Measurements from ENCODE around the gene TCF4. TPM values are rescaled to one million over a fixed set of nuclear protein-coding genes. Genes with fewer than 3 reads are reported as not detected.

TCF4 gene
- total and polyA plus RNA-seq, 4 donors = 4.3 to 15.3 (median 11.5) TPM

DNA sequence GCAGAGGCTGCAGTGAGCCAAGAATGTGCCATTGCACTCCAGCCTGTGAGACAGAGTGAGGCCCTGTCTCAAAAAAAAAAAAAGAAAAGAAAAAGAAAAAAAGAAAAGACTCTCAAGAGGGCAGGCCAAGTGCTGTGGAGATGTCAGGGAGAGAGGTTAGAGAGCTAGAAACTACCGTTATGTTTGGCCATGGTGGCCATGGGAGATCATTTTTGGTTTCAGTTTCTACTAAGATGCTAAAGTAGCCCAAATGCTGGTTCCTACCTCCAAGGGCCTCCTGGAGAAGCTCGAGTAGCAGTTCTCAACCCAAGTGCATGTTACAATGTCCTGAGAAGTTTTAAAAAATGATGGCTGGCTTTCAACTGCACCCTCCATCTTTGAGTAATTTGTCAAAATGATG lies 47.4 kb upstream of the TCF4 start (continued):
- TF ChIP-seq, protein P1, sequence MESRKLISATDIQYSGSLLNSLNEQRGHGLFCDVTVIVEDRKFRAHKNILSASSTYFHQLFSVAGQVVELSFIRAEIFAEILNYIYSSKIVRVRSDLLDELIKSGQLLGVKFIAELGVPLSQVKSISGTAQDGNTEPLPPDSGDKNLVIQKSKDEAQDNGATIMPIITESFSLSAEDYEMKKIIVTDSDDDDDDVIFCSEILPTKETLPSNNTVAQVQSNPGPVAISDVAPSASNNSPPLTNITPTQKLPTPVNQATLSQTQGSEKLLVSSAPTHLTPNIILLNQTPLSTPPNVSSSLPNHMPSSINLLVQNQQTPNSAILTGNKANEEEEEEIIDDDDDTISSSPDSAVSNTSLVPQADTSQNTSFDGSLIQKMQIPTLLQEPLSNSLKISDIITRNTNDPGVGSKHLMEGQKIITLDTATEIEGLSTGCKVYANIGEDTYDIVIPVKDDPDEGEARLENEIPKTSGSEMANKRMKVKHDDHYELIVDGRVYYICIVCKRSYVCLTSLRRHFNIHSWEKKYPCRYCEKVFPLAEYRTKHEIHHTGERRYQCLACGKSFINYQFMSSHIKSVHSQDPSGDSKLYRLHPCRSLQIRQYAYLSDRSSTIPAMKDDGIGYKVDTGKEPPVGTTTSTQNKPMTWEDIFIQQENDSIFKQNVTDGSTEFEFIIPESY (IDR thresholded peaks at IDR 0.05) = no peak

DNA sequence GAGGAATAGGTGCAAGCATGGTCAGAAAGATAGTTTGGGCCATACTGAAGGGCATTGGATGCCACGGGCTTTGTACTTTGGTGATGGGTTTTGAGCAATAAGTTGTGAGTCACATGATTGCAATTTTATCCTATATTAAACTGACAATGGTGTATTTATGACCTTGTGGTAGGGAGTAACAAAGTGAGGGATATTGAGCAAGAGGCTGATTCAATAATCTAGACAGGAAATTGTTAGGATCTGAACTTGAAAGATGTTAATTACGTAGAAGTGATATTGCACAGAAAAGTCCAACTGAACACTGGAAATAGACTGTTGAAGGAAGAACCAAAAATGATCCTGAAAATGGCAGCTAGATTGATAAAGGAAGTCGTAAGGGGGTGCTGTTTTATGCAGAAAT lies 46.6 kb upstream of the TCF4 start:
- no peak overlapping the region for H3K4me3 ChIP-seq (ENCODE audit: low read depth in 1 of 3, low read length in 3 of 3)
- 73% methylated on average over 3 of the region's 3 CpGs for WGBS
- no peaks in the 10 kb centered on the region for H3K27me3 ChIP-seq (ENCODE audit: control insufficient read depth in 4 of 4, insufficient read depth in 4 of 4, low read length in 3 of 4)
- TF ChIP-seq HNF4A (conservative IDR thresholded peaks at IDR 0.05) (no peak), NR2F2 (IDR thresholded peaks at IDR 0.05) (no peak), SP1 (IDR thresholded peaks at IDR 0.05) (no peak), HNF4G (IDR thresholded peaks at IDR 0.05) (no peak)
- no peaks in the 10 kb centered on the region for H3K36me3 ChIP-seq (ENCODE audit: control insufficient read depth in 4 of 4, insufficient read depth in 3 of 4, low read depth in 1 of 4, low read length in 3 of 4)
- no peak overlapping the region for H3K9ac ChIP-seq (ENCODE audit: low read depth in 1 of 2, low read length in 2 of 2)
- DNase-seq (ENCODE audit: low spot score) = no peak
- no peaks in the 10 kb centered on the region for H3K9me3 ChIP-seq (ENCODE audit: control insufficient read depth in 4 of 4, low read length in 3 of 4)
- no peak overlapping the region for H3K27ac ChIP-seq (ENCODE audit: low read depth in 1 of 2, low read length in 2 of 2)
- no peaks in the 10 kb centered on the region for H3K4me1 ChIP-seq (ENCODE audit: control insufficient read depth in 4 of 4, insufficient read depth in 4 of 4, low read length in 3 of 4)

DNA sequence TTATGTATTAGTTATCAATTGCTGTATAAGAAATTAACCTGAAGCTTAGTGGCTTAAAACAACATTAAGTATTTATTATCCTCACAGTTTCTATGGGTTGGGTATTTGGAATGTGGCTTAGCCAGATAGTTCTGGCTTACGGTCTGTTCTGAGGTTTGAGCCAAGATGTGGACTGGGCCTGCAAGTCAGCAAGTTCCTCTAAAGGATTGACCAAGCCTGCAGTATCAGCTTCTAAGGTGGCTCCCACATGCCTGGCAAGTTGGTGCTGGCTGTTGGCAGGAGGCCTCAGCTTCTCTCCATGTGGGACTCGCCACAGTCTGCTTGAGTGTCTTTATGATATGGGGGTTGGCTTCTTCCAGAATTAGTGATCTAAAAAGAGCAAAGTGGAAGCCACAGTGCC lies 45.0 kb upstream of the TCF4 start:
- WGBS = 95% methylated on average over 2 of the region's 2 CpGs
- H3K4me1 ChIP-seq (ENCODE audit: control insufficient read depth in 4 of 4, insufficient read depth in 4 of 4, low read length in 3 of 4) = no peaks in the 10 kb centered on the region
- no peak overlapping the region for H3K9ac ChIP-seq (ENCODE audit: low read depth in 1 of 2, low read length in 2 of 2)
- DNase-seq (ENCODE audit: low spot score) = no peak
- H3K36me3 ChIP-seq (ENCODE audit: control insufficient read depth in 4 of 4, insufficient read depth in 3 of 4, low read depth in 1 of 4, low read length in 3 of 4) = no peaks in the 10 kb centered on the region
- no peak overlapping the region for H3K27ac ChIP-seq (ENCODE audit: low read depth in 1 of 2, low read length in 2 of 2)
- H3K27me3 ChIP-seq (ENCODE audit: control insufficient read depth in 4 of 4, insufficient read depth in 4 of 4, low read length in 3 of 4) = no peaks in the 10 kb centered on the region
- no peaks in the 10 kb centered on the region for H3K9me3 ChIP-seq (ENCODE audit: control insufficient read depth in 4 of 4, low read length in 3 of 4)
- H3K4me3 ChIP-seq (ENCODE audit: low read depth in 1 of 3, low read length in 3 of 3) = no peak overlapping the region
- TF ChIP-seq, protein P2, sequence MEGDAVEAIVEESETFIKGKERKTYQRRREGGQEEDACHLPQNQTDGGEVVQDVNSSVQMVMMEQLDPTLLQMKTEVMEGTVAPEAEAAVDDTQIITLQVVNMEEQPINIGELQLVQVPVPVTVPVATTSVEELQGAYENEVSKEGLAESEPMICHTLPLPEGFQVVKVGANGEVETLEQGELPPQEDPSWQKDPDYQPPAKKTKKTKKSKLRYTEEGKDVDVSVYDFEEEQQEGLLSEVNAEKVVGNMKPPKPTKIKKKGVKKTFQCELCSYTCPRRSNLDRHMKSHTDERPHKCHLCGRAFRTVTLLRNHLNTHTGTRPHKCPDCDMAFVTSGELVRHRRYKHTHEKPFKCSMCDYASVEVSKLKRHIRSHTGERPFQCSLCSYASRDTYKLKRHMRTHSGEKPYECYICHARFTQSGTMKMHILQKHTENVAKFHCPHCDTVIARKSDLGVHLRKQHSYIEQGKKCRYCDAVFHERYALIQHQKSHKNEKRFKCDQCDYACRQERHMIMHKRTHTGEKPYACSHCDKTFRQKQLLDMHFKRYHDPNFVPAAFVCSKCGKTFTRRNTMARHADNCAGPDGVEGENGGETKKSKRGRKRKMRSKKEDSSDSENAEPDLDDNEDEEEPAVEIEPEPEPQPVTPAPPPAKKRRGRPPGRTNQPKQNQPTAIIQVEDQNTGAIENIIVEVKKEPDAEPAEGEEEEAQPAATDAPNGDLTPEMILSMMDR (IDR thresholded peaks at IDR 0.05; ENCODE audit: low read depth, low read length, missing input control) = no peak
- TF ChIP-seq EGR1 (IDR thresholded peaks at IDR 0.05; ENCODE audit: low read depth in 2 of 2) (no peak), NR2F2 (IDR thresholded peaks at IDR 0.05) (no peak), TAF1 (conservative IDR thresholded peaks at IDR 0.05) (no peak), SP1 (IDR thresholded peaks at IDR 0.05) (no peak), GABPA (IDR thresholded peaks at IDR 0.05 in 1 of 2, conservative IDR thresholded peaks at IDR 0.05 in 1 of 2) (no peak), HNF4G (IDR thresholded peaks at IDR 0.05) (no peak)

DNA sequence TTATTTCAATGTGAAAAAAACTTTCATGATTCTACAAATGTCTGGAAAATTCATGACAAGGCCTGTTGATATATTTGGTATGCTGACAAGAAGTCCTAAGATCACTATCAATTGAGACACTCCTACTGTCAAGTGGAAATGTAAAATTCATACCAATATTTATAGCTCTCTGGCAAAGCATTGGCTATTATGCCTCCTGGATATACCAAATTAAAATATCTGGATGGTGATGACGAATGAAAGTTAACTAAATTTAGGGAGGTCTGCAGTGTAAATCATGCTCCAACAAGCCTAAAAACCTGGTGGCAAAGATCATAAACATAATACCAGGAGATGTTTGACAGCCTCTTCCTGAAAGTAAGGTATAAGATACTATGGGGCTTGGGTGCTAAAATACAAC lies 41.1 kb upstream of the TCF4 start:
- H3K4me3 ChIP-seq (ENCODE audit: low read depth in 1 of 3, low read length in 3 of 3) = no peak overlapping the region
- H3K27me3 ChIP-seq (ENCODE audit: control insufficient read depth in 4 of 4, insufficient read depth in 4 of 4, low read length in 3 of 4) = no peaks in the 10 kb centered on the region
- no peak for DNase-seq (ENCODE audit: low spot score)
- H3K4me1 ChIP-seq (ENCODE audit: control insufficient read depth in 4 of 4, insufficient read depth in 4 of 4, low read length in 3 of 4) = no peaks in the 10 kb centered on the region
- no peaks in the 10 kb centered on the region for H3K36me3 ChIP-seq (ENCODE audit: control insufficient read depth in 4 of 4, insufficient read depth in 3 of 4, low read depth in 1 of 4, low read length in 3 of 4)
- 84% methylated on average over 1 of the region's 1 CpG for WGBS
- no peak overlapping the region for H3K27ac ChIP-seq (ENCODE audit: low read depth in 1 of 2, low read length in 2 of 2)
- H3K9ac ChIP-seq (ENCODE audit: low read depth in 1 of 2, low read length in 2 of 2) = no peak overlapping the region
- no peaks in the 10 kb centered on the region for H3K9me3 ChIP-seq (ENCODE audit: control insufficient read depth in 4 of 4, low read length in 3 of 4)
- TF ChIP-seq JUND (IDR thresholded peaks at IDR 0.05) = no peak
- no peak for TF ChIP-seq EGR1 (IDR thresholded peaks at IDR 0.05; ENCODE audit: low read depth in 2 of 2)
- TF ChIP-seq RXRA (IDR thresholded peaks at IDR 0.05) = no peak
- no peak for TF ChIP-seq FOXA1 (IDR thresholded peaks at IDR 0.05)
- TF ChIP-seq NR2F2 (IDR thresholded peaks at IDR 0.05) = no peak
- TF ChIP-seq, protein P2 (IDR thresholded peaks at IDR 0.05; ENCODE audit: low read depth, low read length, missing input control) = no peak
- TF ChIP-seq HNF4G (IDR thresholded peaks at IDR 0.05) = no peak
- TF ChIP-seq, protein P1 (IDR thresholded peaks at IDR 0.05) = no peak
- TF ChIP-seq, protein P3, sequence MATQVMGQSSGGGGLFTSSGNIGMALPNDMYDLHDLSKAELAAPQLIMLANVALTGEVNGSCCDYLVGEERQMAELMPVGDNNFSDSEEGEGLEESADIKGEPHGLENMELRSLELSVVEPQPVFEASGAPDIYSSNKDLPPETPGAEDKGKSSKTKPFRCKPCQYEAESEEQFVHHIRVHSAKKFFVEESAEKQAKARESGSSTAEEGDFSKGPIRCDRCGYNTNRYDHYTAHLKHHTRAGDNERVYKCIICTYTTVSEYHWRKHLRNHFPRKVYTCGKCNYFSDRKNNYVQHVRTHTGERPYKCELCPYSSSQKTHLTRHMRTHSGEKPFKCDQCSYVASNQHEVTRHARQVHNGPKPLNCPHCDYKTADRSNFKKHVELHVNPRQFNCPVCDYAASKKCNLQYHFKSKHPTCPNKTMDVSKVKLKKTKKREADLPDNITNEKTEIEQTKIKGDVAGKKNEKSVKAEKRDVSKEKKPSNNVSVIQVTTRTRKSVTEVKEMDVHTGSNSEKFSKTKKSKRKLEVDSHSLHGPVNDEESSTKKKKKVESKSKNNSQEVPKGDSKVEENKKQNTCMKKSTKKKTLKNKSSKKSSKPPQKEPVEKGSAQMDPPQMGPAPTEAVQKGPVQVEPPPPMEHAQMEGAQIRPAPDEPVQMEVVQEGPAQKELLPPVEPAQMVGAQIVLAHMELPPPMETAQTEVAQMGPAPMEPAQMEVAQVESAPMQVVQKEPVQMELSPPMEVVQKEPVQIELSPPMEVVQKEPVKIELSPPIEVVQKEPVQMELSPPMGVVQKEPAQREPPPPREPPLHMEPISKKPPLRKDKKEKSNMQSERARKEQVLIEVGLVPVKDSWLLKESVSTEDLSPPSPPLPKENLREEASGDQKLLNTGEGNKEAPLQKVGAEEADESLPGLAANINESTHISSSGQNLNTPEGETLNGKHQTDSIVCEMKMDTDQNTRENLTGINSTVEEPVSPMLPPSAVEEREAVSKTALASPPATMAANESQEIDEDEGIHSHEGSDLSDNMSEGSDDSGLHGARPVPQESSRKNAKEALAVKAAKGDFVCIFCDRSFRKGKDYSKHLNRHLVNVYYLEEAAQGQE (IDR thresholded peaks at IDR 0.05) = no peak
- no peak for TF ChIP-seq SP1 (IDR thresholded peaks at IDR 0.05)
